Adrenal gland (tissue), 5 donors: ENCODE data around the gene LIPA.

Source experiments
- POLR2A ChIP-seq, 2 donors: fragments of 450-650 bp; IDR thresholded peaks; one replicate each; pipeline ENCODE4 v1.6.1; 2017; ENCODE audit warnings: antibody characterized with exemption in 2 of 2, mild to moderate bottlenecking in 2 of 2, moderate library complexity in 1 of 2
- TF ChIP-seq, protein P1 (sequence below), 6 experiments: fragments of 450-650 bp in 4 of 6; fragments of 200-600 bp in 2 of 6; sonication (generic) in 1 of 6; IDR thresholded peaks; 1 replicate in 5 of 6; 2 replicates in 1 of 6; pipeline versions ENCODE4 v1.5.1 to v1.8.0; 2016 to 2021; ENCODE audit warnings: antibody characterized with exemption in 6 of 6, mild to moderate bottlenecking in 2 of 6, moderate library complexity in 1 of 6
- donor health status: DM: no; HTN: no; CAD: no.

DNA sequence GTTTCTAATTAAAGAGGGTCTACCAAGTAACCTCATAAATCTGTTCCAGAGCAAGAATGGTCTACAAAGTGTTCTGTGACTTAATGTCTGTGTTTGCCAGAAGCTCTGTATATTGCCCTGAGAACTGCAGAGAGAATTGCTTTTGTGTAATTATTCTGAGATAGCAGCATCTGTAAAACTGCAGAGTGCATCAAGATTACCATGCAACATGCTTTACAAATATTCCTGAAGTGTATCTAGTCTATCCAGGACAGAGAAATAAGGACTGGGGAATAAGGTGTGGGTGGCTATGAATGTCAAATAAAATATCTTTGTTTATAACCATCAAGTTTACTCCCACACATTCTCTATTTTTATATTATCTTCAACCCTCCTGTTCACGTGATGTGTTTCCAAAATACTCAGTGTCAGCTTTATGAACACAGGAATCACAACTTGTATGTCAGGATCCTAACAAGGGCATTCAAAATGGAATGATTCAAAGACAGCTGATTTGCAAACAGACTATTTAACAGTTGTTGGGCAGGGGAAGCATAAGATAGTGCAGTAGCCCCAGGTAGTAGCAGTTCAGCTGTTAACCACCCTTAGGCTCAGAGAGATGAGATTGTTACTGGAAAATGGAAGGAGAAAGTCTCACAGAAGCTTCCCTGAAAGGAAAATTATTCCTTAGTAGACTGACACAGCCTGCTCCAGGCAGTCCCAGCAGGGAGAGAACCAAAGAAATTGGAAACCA lies 15.3 kb upstream of the LIPA start:
- TF ChIP-seq, protein P1, sequence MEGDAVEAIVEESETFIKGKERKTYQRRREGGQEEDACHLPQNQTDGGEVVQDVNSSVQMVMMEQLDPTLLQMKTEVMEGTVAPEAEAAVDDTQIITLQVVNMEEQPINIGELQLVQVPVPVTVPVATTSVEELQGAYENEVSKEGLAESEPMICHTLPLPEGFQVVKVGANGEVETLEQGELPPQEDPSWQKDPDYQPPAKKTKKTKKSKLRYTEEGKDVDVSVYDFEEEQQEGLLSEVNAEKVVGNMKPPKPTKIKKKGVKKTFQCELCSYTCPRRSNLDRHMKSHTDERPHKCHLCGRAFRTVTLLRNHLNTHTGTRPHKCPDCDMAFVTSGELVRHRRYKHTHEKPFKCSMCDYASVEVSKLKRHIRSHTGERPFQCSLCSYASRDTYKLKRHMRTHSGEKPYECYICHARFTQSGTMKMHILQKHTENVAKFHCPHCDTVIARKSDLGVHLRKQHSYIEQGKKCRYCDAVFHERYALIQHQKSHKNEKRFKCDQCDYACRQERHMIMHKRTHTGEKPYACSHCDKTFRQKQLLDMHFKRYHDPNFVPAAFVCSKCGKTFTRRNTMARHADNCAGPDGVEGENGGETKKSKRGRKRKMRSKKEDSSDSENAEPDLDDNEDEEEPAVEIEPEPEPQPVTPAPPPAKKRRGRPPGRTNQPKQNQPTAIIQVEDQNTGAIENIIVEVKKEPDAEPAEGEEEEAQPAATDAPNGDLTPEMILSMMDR (IDR thresholded peaks at IDR 0.05): no peak
- no peak for TF ChIP-seq POLR2A (IDR thresholded peaks at IDR 0.05)
